Dermis blood vessel endothelial cell (primary cell): ENCODE data around the gene LY6G6F. TPM values are rescaled to one million over a fixed set of nuclear protein-coding genes. Genes with fewer than 3 reads are reported as not detected.

ENCODE experiments used
- DNase-seq: peaks from one replicate; pipeline ENCODE4 v3.0.0; 2010
- total RNA-seq: library from RNA; depleted of rRNA; stranded (reverse); fragments of >200 nt; gene quantifications from 2 replicates; pipeline ENCODE4 v1.2.3, GENCODE V29; 2014

Gene LY6G6F
- total RNA-seq, 1 donor from 2014 or later: not detected

DNA sequence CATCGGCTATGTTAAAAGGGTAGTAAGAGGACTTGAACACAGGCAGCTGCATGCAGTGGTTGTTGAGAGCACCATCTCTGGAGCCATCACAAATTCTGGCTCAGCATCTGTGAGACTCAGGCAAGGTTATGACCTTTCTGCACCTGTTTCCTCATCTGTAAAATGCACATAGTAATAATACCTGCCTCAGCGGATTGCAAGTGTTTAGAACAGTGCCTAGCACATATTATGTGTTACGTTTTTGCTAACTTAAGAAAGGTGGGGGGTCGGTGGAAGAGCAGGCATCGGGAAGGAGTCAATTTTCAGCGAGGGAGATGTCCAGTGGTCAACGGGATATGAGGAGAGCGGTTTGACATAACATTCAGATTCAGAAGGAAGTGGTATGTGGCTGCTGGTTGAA lies 28.7 kb upstream of the LY6G6F start:
- no peak for DNase-seq

- DNase-seq: peak; percentile 92
Observed at GRCh38 chr6:31680226-31681134, 26.2 kb upstream of the LY6G6F start, which contains the start of gene LY6G5C. LY6G5C (minus strand) TSS chr6:31681067; CDS start chr6:31680373, 694 bp downstream.

DNA sequence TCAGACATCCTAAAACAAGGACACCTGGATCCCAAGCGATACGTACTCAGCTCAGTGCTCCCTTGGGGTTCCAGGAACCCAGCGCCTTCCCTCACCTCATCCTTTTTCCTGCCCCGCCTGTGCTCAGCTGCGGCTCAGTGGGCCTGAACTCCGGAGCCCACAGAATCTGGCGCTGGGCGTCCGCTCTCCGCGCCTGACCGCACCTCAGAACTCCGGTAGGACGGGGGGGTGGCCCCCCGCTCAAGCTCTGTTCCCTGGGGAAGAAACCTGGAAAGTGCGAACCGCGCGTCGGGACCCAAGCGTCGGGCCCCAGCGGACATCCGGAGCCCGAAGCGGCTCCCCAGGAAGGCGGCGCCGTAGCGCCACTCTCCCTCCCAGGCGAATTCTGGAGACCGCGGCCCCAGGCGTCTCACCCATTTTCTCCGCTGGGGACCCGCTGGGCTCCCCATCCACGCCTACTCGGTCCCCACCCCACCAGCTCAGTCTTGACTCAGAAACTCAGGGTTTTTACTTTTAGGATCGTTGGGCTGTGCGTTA lies 25.5 kb upstream of the LY6G6F start:
- peak; percentile 48 for DNase-seq

- no peak for DNase-seq
Observed at GRCh38 chr6:31683591-31683990, 23.1 kb upstream of the LY6G6F start.

DNA sequence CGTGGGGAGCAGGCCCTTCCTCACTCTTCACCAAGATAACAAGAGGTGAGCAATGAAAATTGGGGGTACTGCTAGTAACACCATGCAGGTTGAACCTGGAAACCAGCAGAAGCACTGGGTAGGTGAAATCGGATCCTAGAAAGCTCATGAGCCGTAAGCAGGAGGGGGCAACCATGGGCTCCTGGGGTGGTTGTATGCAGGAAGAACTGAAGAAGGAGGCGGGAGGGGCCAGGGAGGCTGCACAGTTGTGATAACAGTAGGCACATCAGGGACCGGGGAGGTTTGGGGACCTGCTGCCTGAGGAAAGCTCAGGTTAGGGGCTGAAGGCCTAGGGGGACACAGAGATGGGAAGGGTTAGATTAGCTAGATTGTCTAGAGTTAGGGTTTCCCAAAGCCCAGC lies 20.2 kb upstream of the LY6G6F start:
- no peak for DNase-seq

GRCh38 chr6:31687321-31687720 lies 19.3 kb upstream of the LY6G6F start:
- DNase-seq: no peak

- no peak for DNase-seq
Observed at GRCh38 chr6:31687860-31688693, 18.6 kb upstream of the LY6G6F start.

GRCh38 chr6:31689249-31690110 lies 17.2 kb upstream of the LY6G6F start:
- peak; percentile 36 for DNase-seq

DNA sequence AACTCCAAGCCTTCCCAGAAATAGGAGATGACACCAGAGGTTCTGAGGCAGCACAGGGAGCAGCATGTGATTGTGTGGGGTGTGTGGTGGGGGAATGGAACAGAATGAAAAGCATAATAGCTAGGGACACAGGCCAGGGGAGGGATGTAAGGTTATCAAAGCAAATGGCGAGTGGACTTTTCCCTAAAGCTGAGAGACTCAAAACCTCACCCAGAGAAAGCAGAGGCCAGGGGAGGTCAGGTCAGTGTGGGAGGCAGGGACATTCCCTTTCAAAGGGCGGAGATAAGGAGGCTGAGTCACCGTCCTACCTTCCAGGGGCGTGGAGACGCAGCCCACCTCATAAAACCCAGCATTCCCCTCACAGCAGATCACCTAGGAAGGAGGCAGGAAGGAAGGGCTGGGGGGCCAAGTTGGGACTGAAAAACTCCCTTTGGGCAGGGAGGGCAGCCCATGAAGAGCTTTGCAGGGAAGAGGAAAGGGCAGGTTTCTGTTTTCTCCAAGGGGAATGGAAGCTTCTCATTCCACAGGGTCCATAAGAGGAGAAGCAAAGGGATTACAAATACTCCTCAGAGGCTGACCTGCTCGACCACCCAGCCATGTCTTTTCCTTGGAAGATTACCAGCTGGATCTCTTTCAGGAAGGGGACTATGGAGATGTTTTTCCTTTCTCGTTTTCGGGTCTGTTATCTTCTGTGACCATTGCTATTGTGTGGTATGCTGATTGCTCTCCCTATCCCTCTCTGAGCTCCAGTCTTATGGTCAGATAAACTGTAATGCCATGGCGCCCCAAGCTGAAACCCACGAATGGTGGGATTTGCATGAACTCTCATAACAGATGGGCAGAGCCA lies 16.2 kb upstream of the LY6G6F start:
- DNase-seq: no peak

DNA sequence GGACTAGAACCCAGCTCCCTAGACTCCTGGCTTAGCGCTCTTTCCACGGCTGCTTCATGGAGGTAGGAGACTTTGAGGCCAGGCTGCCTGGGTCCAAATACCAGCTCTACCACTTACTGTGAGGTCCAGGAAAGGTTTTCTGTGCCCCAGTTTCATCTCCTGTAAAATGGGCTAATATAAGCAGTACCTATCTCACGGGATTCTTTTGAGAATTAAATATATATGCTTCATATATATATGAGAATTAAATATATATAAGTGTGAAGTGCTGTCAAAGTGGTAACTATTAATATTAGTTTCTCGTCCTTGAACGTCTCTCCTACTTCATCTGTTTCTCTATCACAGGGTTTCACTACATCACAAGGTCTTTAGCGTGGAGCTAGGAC lies 15.6 kb upstream of the LY6G6F start:
- no peak for DNase-seq

DNA sequence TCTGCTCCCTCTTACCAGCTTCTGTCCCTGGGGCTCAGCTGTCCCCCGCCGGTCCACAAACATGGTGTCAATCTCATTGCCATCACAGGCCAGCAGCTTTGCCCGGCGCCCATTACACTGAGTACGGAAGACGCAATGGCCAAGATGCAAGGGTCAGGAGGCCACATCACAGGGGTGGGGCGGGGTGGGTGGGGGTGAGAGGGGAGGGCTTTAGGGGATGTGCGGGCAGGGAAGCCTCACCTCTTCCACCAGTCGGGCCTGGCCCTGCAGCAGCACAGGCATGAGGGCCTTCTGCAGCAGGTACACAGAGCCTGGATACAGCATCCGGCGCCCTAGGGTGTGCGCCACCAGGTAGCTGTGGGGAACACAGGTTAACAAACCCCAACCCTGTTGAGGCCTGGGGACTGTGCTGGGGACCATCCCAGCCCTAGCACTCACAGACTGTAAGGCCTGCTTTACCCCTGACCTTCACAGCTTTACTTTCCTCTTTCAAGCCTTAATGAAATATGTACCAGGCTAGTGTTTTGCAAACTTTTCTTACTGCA lies 15.0 kb upstream of the LY6G6F start:
- DNase-seq: no peak

- no peak for DNase-seq
Observed at GRCh38 chr6:31692353-31692752, 14.3 kb upstream of the LY6G6F start.

DNA sequence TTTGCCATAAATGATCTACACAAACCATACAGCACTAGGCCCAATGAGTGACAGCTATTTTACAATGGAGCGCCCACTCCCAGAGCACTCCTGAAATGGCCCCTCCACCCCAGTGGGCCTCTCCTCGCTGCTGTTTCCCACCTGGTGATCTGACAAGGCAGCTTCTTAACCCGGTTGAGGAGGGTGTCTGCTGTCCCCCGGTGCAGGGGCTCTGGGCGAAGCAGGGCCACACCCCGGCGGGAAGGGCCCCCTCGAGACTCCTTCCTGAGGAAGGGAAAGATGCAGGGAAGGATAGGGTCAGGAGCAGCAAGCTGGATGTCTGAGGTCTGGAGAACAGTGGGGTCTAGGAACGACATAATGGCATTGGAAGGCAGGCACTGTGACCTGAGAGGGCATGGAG lies 13.8 kb upstream of the LY6G6F start:
- no peak for DNase-seq

DNA sequence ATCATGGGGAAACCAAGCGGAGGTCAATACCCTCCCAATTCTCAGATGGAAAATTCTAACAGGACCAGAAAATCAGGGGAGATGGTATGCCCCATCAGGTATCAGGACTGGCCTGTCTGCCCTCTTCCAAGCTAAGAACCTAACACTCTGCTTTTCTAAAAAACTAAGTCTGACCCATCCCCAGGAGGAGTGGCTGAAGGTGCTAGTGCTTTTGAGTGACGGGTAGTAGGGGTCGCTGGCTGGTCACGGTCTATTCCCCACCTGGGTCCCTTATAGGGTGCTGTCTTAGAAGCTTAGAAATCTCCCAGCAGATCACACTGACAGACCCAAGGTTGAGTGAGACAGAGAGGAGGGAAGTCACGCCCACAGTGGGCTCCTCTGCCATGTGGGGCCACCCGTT lies 13.1 kb upstream of the LY6G6F start:
- no peak for DNase-seq

DNA sequence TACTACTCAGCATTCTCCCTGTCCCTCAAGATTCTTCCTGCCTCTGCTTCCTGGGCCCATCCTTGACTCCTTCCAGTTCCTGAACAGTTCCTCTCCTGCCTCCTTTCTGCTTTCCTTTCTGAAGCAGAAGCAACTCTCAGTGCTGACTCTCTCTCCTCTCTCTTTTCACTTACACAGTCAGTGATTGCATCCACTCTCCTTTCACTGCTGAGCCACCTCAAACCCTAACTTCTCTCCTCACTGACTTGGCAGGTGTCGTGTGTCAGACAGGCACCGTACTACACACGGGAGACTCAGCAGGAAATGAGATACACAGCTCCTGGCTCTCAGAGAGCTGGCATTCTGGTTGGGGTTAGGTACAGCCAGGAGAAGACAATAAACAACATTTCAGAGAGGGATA lies 9.1 kb upstream of the LY6G6F start:
- DNase-seq: no peak

GRCh38 chr6:31700740-31701401 lies 5.8 kb upstream of the LY6G6F start:
- no peak for DNase-seq

DNA sequence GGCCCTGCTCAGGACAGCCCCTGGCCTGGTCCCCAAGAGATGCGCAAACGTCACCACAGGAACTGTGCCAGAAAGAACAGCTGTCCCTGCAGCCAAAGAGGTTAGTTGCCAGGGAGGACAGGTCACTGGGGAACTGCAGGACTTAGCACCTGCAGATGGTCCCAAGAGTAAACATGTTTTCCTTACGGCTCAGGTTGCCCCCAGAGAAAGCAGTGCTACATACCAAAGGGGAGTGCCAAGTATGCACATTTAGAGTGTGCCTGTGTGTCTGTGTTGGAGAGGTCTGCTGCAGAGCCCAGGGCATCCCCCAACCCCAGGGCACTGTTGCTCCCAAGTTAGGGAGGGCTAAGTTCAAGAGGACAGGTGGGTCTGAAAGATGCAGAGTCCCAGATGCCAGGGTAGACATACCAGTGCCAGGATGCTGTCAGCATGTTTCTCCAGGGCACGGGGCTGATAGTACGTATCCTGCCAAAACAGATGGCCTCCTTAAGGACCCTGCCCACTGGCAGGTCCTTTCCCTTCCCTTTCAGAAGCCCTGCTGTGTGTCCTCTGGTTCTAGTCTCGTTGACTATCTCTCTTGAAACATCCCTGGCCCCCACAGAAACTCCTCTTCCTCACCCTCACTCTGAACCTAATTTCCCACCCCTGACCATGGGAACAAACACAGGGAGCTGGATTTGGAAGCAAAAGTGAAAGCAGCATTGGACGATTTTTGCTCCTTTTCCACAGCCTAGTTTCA lies 4.8 kb upstream of the LY6G6F start:
- DNase-seq: peak; percentile 37

GRCh38 chr6:31702405-31702818 lies 4.3 kb upstream of the LY6G6F start:
- peak; percentile 50 for DNase-seq

DNA sequence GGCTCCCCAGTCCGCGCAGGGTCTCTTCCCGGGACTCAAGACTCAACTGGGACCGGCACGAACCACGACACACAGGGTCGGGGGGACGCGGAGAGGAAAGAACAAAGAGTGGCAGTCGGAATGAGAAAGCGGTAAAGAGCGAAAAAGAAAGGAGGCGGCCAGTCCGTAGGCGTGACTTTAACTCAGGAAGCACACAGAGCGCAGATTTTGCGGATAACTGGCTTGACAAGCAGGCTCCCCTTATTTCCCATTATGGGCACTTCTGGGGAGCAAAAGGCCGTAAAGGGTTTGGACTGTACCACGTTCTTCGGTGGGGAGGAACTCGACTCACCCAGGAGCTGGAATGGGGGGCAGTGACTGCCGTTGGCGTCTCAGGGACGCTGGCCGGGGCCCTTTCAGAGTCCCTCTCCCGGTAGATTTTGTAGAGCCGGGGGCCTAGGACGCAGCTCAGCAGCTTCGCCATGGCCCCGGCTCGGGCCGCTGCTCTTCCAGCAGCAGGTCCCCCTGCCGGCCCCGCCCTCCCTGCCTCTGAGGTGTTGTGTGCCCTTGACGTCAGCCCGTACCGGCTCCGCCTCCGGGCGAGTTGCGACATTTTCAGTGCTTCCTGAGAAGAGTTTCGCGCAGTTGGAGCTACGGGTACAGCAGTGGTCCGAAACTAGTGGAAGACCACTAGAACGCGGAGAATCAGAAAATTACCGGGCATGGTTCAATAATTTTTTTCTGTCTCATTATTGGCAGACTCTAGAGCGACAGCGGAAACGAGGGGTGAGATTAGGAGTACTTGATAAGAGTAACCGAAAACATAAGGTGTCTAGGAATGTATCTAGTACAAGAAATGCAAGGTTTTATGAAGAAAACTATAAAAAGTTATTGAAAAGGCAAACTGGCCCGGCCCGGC lies 3.6 kb upstream of the LY6G6F start, which contains the start of gene ABHD16A:
Gene ABHD16A, minus strand, starts transcription at position 506 of the 898 bp plus-strand sequence. Its CDS starts 43 bp downstream, at position 463.
- peak; percentile 99 for DNase-seq
